Retinal pigment epithelial cell (primary cell): ENCODE data around the gene UQCR11.
A peak's percentile ranks its signal among the peaks of the same experiment; 100 is the strongest.

Experiments
- DNase-seq: peaks from one replicate; pipeline ENCODE4 v3.0.0-alpha.2; 2010; ENCODE audit warnings: low read depth
- H3K4me3 ChIP-seq: 2 replicates; pipeline ENCODE4 v1.5.1; 2011; ENCODE audit warnings: mild to moderate bottlenecking, low read length, control low read depth, moderate library complexity
- CTCF ChIP-seq: conservative IDR thresholded peaks from 2 replicates; pipeline ENCODE4 v1.5.1; 2011; ENCODE audit warnings: low read depth, low read length, control low read depth, inconsistent platforms

UQCR11 gene

GRCh38 chr19:1620502-1620901 lies 15.2 kb upstream of the UQCR11 start:
- no peak overlapping the region for H3K4me3 ChIP-seq
- no peak for TF ChIP-seq CTCF
- no peak for DNase-seq

GRCh38 chr19:1619703-1620102 lies 14.4 kb upstream of the UQCR11 start:
- DNase-seq = no peak
- H3K4me3 ChIP-seq = no peak overlapping the region
- TF ChIP-seq CTCF = no peak

GRCh38 chr19:1619094-1619439 lies 13.8 kb upstream of the UQCR11 start:
- no peak overlapping the region for H3K4me3 ChIP-seq
- no peak for TF ChIP-seq CTCF
- DNase-seq = no peak

- H3K4me3 ChIP-seq = no peak overlapping the region
- TF ChIP-seq CTCF = peak; percentile 58
- no peak for DNase-seq
Measured at GRCh38 chr19:1618157-1619093, 13.2 kb upstream of the UQCR11 start.

- DNase-seq = no peak
- no peak for TF ChIP-seq CTCF
- H3K4me3 ChIP-seq = no peak overlapping the region
Measured at GRCh38 chr19:1616875-1617274, 11.6 kb upstream of the UQCR11 start.

- no peak for TF ChIP-seq CTCF
- DNase-seq = no peak
Measured at GRCh38 chr19:1616396-1616795, 11.1 kb upstream of the UQCR11 start.

GRCh38 chr19:1615156-1615765 lies 10.0 kb upstream of the UQCR11 start:
- no peak for DNase-seq
- no peak overlapping the region for H3K4me3 ChIP-seq
- no peak for TF ChIP-seq CTCF

More at GRCh38 chr19:1616396-1616795, 11.1 kb upstream of the UQCR11 start:
- no peak overlapping the region for H3K4me3 ChIP-seq
